Sigmoid colon (tissue), 7 donors: Measurements from ENCODE around the gene EDDM3A. TPM values are rescaled to one million over a fixed set of nuclear protein-coding genes. Genes with fewer than 3 reads are reported as not detected.

ENCODE experiments used
- DNase-seq: peaks from one replicate; pipeline ENCODE4 v3.0.0-alpha.2; 2019
- H3K27ac ChIP-seq, 4 donors: fragments of 200-600 bp; sonication (generic); one replicate each; pipeline ENCODE4 v1.5.1; 2016 to 2019; ENCODE audit warnings: mild to moderate bottlenecking in 1 of 4
- H3K27me3 ChIP-seq, 3 donors: fragments of 200-600 bp; sonication (generic); one replicate each; pipeline ENCODE4 v1.5.1; 2019; ENCODE audit warnings: mild to moderate bottlenecking in 1 of 3
- H3K36me3 ChIP-seq, 4 donors: fragments of 200-600 bp; sonication (generic); one replicate each; pipeline ENCODE4 v1.5.1; 2016 to 2019
- H3K4me1 ChIP-seq, 4 donors: fragments of 200-600 bp; sonication (generic); one replicate each; pipeline ENCODE4 v1.5.1; 2017 to 2019
- H3K4me3 ChIP-seq, 4 donors: fragments of 200-600 bp; sonication (generic); one replicate each; pipeline ENCODE4 v1.5.1; 2017 to 2019; ENCODE audit warnings: mild to moderate bottlenecking in 2 of 4, moderate library complexity in 1 of 4
- H3K9me3 ChIP-seq, 4 donors: fragments of 200-600 bp in 3 of 4; sonication (generic) in 3 of 4; one replicate each; pipeline versions ENCODE4 v1.5.1 to v1.6.1; 2013 to 2019
- CTCF ChIP-seq, 4 experiments: fragments of 450-650 bp in 3 of 4; fragments of 200-600 bp in 1 of 4; IDR thresholded peaks; one replicate each; pipeline ENCODE4 v1.5.1; 2016 to 2019; ENCODE audit warnings: antibody characterized with exemption in 4 of 4, mild to moderate bottlenecking in 3 of 4, moderate library complexity in 2 of 4
- EP300 ChIP-seq, 4 donors: sonication (generic); formaldehyde crosslinking; IDR thresholded peaks; one replicate each; pipeline ENCODE4 v1.6.1; 2017; ENCODE audit warnings: antibody characterized with exemption in 4 of 4
- POLR2A ChIP-seq, 2 donors: fragments of 450-650 bp; IDR thresholded peaks; one replicate each; pipeline ENCODE4 v1.6.1; 2016; ENCODE audit warnings: antibody characterized with exemption in 2 of 2, mild to moderate bottlenecking in 2 of 2, moderate library complexity in 2 of 2
- POLR2AphosphoS5 ChIP-seq, 4 donors: sonication (generic); formaldehyde crosslinking; IDR thresholded peaks; one replicate each; pipeline ENCODE4 v1.6.1; 2017; ENCODE audit warnings: antibody characterized with exemption in 4 of 4
- WGBS, 2 donors: extraction: QIAGEN DNeasy Blood & Tissue Kit; methylation state at CpG; one replicate each; pipeline ENCODE4 v1.1.7; 2013; 5-methylcytosine and 5-hydroxymethylcytosine counted together
- intact Hi-C: fragments of 100-400 bp; cut with DNase I; formaldehyde crosslinking; loops from one replicate; pipeline ENCODE4 v1.15.1; 2023
- polyA plus RNA-seq, 3 donors: library from polyadenylated mRNA; stranded (reverse); fragments of 200-250 nt; gene quantifications; one replicate each; pipeline ENCODE4 v1.2.3, GENCODE V29; 2013
- total RNA-seq, 4 donors: library from RNA; depleted of rRNA; stranded (reverse); fragments of >200 nt; gene quantifications; one replicate each; pipeline ENCODE4 v1.1.0, GENCODE V29; 2016
- donor health status: healthy with polysubstance abuse.
- donor health status: Bipolar disorder and iron deficiency.
- donor health status: healthy.

EDDM3A gene
- total and polyA plus RNA-seq, 7 donors: not detected

DNA sequence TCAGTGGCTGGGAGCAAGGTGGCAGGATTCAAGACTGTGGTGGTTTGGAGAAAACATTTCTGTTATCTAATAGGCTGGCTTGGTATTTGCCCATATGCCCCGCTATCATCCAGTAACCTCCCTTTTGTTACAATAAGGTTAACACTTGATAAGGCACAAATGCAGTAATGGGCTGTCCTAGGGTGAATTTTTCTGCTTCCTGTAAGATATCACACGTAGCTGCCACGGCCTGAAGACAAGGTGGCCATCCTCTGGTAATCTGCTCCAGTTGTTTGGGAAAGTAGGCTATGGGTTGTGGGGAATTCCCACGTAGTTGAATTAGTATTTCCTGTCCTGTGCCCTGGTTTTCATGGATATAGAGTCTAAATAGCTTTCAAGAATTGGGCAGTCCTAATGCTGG lies 34.0 kb upstream of the EDDM3A start:
- H3K9me3 ChIP-seq: no peaks in the 10 kb centered on the region
- intact Hi-C loops: no loop called here
- WGBS, 2 donors: 39 to 50% methylated on average over 4 of the region's 4 CpGs
- no peak for DNase-seq
- H3K4me3 ChIP-seq: no peak overlapping the region
- no peaks in the 10 kb centered on the region for H3K4me1 ChIP-seq
- no peak overlapping the region for H3K27ac ChIP-seq
- no peak for TF ChIP-seq POLR2A (IDR thresholded peaks at IDR 0.05)
- H3K36me3 ChIP-seq: no peaks in the 10 kb centered on the region
- H3K27me3 ChIP-seq: no peaks in the 10 kb centered on the region

- Histone ChIP-seq H3K4me1 (no peaks in the 10 kb centered on the region), H3K27ac (no peak overlapping the region), H3K27me3 (no peaks in the 10 kb centered on the region), H3K9me3 (no peaks in the 10 kb centered on the region), H3K4me3 (no peak overlapping the region), H3K36me3 (no peaks in the 10 kb centered on the region)
- intact Hi-C loops: no loop called here
- no peak for TF ChIP-seq EP300 (IDR thresholded peaks at IDR 0.05)
- no peak for TF ChIP-seq CTCF (IDR thresholded peaks at IDR 0.05)
- no peak for TF ChIP-seq POLR2AphosphoS5 (IDR thresholded peaks at IDR 0.05)
- TF ChIP-seq POLR2A (IDR thresholded peaks at IDR 0.05): no peak
- 53 to 61% methylated on average over 2 of the region's 2 CpGs for WGBS, 2 donors
- DNase-seq: no peak
Measured at GRCh38 chr14:20712904-20713303, 32.8 kb upstream of the EDDM3A start.

- peak in 1 of 4 donors; percentile 17 for TF ChIP-seq POLR2AphosphoS5 (IDR thresholded peaks at IDR 0.05)
- TF ChIP-seq CTCF (IDR thresholded peaks at IDR 0.05): no peak
- no peak for TF ChIP-seq POLR2A (IDR thresholded peaks at IDR 0.05)
- TF ChIP-seq EP300 (IDR thresholded peaks at IDR 0.05): no peak
- Histone ChIP-seq H3K36me3 (no peaks in the 10 kb centered on the region), H3K4me3 (no peak overlapping the region), H3K27me3 (no peaks in the 10 kb centered on the region), H3K9me3 (no peaks in the 10 kb centered on the region), H3K4me1 (no peaks in the 10 kb centered on the region), H3K27ac (peak overlapping the region in 3 of 4 donors; percentile 27 to 47 (median 42))
- whole genome bisulfite sequencing, 2 donors: 17 to 54% methylated on average over 4 of the region's 4 CpGs
- intact Hi-C loops: no loop called here
- peak; percentile 86 for DNase-seq
Measured at GRCh38 chr14:20714593-20715250, 31.0 kb upstream of the EDDM3A start.

DNA sequence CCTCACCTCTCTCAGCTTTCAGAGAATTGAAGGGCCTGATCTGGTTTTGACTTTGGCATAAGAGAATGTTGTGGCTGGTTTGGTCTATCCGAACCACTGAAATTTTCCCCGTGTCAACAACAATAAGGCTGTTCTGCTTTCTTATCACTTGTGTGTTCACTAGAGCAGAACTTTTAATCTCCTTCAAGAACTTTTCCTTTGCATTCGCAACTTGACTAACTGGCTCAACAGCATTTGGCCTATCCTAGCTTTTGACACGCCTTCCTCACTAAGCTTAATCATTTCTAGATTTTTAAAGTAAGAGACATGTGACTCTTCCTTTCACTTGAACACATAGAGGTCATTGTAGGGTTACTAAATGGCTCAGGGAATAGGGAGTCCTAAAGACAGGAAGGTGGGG lies 25.9 kb upstream of the EDDM3A start:
- Histone ChIP-seq H3K9me3 (no peaks in the 10 kb centered on the region), H3K27me3 (peaks cover 0 to 17% (median 0%) of the 10 kb centered on the region in 3 donors), H3K4me3 (no peak overlapping the region), H3K36me3 (no peaks in the 10 kb centered on the region), H3K4me1 (no peaks in the 10 kb centered on the region), H3K27ac (no peak overlapping the region)
- DNase-seq: no peak
- intact Hi-C loops: no loop called here
- TF ChIP-seq POLR2A (IDR thresholded peaks at IDR 0.05) (no peak), POLR2AphosphoS5 (IDR thresholded peaks at IDR 0.05) (no peak), CTCF (IDR thresholded peaks at IDR 0.05) (no peak), EP300 (IDR thresholded peaks at IDR 0.05) (no peak)
- 20 to 60% methylated on average over 4 of the region's 4 CpGs for WGBS, 2 donors

DNA sequence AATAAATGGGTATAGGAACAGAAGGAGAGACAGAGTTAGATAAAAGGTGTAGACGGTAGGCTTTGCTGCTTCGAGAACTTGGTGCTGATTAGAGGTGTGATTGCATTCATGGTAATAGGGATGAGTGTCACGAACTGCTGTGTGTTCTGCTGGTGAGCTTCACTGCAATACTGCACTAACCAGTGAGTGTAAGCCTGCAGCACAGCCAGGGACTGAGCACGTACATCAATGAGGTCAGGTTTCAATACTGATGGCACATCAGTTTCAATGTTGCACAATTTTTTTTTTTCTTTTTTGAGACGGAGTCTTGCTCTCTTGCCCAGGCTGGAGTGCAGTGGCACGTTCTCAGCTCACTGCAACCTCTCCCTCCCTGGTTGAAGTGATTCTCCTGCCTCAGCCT lies 24.9 kb upstream of the EDDM3A start:
- no peak overlapping the region for H3K4me3 ChIP-seq
- no peaks in the 10 kb centered on the region for H3K4me1 ChIP-seq
- no peaks in the 10 kb centered on the region for H3K9me3 ChIP-seq
- no peak overlapping the region for H3K27ac ChIP-seq
- 81 to 94% methylated on average over 6 of the region's 6 CpGs for WGBS, 2 donors
- TF ChIP-seq CTCF (IDR thresholded peaks at IDR 0.05) (no peak), EP300 (IDR thresholded peaks at IDR 0.05) (no peak), POLR2AphosphoS5 (IDR thresholded peaks at IDR 0.05) (no peak), POLR2A (IDR thresholded peaks at IDR 0.05) (no peak)
- no peak for DNase-seq
- H3K27me3 ChIP-seq: peaks cover 0 to 17% (median 0%) of the 10 kb centered on the region in 3 donors
- intact Hi-C loops: no loop called here
- no peaks in the 10 kb centered on the region for H3K36me3 ChIP-seq
